PC-9 (cell line): ENCODE measurements around the gene GIMAP1.

Experiments used
- CTCF ChIP-seq: fragments of 200-600 bp; sonication (generic); conservative IDR thresholded peaks from 2 replicates; pipeline ENCODE4 v1.6.1; 2017; ENCODE audit warnings: mixed run types, antibody characterized with exemption, mild to moderate bottlenecking, moderate library complexity
- EZH2 ChIP-seq: fragments of 200-600 bp; sonication (generic); IDR thresholded peaks from 2 replicates; pipeline ENCODE4 v1.8.0; 2017; ENCODE audit warnings: antibody characterized with exemption, low read depth

- TF ChIP-seq CTCF (no peak), EZH2 (no peak)
Measured at GRCh38 chr7:150755473-150756099, 39.2 kb downstream of the GIMAP1 start.
